Measurements from ENCODE around the gene ALPG. TPM values are rescaled to one million over a fixed set of nuclear protein-coding genes. Genes with fewer than 3 reads are reported as not detected.
"Not testable (repeated sequence)": the region's sequence is repeated elsewhere in the genome, so short reads cannot be mapped to it uniquely, and the experiment has no call there.

ALPG gene
- not detected for total RNA-seq

DNA sequence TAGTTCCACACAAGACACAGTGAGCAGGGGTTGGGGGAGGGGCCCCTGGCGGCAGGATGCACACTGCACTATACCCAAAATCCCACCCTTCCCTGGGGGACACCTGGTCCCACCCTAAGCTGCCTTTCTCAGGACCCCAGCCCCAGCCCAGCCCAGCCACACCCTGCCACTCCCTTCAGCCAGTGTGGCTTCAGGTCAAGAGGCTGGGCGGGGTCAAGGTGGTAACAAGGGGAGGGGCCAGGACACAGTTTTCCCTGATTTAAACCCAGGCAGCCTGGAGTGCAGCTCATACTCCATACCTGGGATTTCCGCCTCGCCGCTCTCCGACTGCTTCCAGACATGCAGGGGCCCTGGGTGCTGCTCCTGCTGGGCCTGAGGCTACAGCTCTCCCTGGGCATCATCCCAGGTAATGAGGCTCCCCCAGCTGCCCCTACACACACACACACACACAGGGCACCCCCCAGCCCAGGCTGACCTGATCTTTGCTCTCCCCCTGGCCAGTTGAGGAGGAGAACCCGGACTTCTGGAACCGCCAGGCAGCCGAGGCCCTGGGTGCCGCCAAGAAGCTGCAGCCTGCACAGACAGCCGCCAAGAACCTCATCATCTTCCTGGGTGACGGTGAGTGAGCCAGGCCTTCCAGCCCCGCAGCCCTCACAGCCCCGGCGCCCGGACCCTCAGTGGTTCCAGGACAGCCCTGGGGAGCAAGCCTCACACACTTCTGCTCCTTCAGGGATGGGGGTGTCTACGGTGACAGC, at the start of gene ALPG:
TSS of gene ALPG (plus strand) at position 289 of the 755 bp plus-strand sequence. CDS start at position 340, 51 bp downstream.
- CTCF ChIA-PET = no interaction called here
- POLR2A ChIA-PET = no interaction called here

- ChIA-PET POLR2A (no interaction called here), CTCF (interaction anchor here (1.0 kb wide), 1 partner anchor 78 kb away, joined by 3 read pairs; no protein-coding TSS in a partner anchor)
Measured at GRCh38 chr2:232361646-232362045, 45.0 kb upstream of the ALPG start.

DNA sequence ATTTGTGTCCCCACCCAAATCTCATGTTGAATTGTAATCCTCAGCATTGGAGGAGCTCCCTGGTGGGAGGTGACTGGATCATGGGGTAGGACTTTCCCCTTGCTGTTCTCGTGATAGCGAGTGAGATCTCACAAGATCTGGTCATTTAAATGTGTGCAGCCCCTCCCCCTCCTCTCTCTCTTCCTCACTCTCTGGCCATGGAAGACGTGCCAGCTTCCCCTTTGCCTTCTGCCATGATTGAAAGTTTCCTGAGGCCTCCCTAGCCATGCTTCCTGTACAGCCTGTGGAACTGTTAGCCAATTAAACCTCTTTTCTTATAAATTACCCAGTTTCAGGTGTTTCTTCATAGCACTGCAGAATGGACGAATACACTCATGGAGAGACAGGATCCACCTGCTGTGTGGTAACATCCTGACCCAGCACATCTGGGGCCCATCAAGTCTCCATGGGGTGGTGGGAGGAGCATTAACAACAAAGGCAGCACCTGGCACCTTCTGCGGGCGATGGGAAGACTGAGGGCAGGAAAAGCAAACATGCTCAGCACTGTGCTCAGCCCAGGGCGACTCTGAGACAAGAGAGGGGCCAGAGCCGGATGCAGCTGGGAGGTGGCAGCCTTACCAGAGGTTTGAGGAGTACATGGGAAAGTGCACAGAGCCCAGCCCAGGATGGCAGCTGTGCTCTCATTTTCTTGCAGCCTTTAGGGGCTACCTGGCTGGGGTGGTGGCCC, 44.3 kb upstream of the ALPG start:
- POLR2A ChIA-PET = no interaction called here
- CTCF ChIA-PET = interaction anchor here (1.0 kb wide), 1 partner anchor 77 kb away, joined by 3 read pairs; no protein-coding TSS in a partner anchor

DNA sequence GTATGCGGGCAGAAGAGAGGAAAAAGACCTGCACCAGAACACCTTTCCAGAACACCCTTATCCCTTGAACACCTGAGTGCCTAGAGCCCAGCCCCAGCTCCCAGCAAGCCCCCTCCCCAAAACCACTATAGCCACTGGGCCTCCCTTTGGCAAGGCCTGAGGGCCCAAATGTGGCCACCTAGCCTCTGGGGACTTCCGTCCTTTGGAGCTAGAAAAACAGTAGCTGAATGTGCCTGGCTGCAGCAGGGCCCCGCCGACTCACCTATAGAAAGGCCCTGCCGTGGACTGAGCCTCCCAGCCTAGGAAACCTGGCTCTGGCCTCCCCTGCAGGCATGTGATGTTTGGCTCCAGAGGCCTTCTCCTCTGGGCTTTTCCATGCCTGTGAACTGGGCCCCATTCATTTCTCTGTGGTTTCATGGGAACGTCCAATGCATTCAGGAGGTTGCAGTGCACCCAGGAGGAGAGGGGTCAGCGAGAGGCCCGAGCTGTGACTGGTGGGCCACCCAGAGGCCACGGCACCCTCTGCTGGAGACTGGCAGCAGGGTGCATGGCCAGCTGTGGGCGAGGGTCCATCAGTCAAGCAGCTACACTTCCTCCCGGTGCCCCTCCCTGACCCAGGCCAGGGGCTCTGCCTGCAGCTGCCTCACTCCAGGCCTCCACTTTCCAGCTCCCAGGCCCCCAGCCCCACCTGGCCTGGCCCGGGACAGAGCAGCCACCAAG, 43.4 kb upstream of the ALPG start:
- CTCF ChIA-PET = interaction anchor here (0.8 to 1.5 kb wide), 2 partner anchors 159 to 463 kb away, joined by 3 read pairs; no protein-coding TSS in a partner anchor
- POLR2A ChIA-PET = interaction anchor here (0.6 kb wide), 1 partner anchor 368 kb away, joined by 4 read pairs; no protein-coding TSS in a partner anchor

DNA sequence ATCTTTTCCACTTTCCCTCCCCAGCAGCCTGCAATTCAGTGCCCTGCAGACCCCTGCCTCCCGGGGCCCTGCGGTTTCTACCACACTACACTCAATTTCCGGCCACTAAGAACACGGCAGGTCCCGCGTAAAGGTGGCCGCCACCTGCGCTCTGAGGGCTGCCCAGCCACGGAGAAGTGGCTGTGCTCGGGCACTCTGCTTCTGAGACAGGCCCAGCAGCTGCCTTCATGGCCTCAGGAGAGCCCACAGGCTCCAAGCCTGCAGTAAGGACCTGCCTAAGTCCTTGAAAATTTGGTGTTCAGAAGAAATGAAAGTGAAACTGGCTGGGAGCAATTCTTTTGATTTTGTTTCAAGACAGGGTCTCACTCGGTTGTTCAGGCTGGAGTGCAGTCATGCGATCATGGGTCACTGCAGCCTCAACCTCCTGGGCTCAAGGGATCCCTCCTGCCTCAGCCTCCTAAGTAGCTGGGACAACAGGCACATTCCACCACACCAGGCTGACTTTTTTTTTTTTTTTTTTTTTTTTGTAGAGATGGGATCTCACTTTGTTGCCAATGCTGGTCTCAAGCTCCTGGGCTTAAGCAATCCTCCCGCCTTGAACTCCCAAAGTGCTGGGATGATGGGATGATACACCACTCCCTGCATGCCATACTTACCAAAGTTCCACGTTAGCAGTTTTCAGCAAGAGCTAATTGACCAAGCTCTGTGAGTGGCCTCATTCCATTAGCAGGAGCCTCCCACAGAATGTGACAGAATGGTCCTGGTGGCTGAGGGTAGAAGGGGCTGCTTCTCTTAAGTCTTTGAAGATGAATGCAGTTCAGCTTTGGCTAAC, 42.6 kb upstream of the ALPG start:
- POLR2A ChIA-PET = interaction anchor here (0.6 kb wide), 2 partner anchors 369 to 1641 kb away, joined by 4 to 5 read pairs; no protein-coding TSS in a partner anchor
- CTCF ChIA-PET = interaction anchor here (0.8 to 1.5 kb wide), 3 partner anchors 81 to 463 kb away, joined by 3 read pairs; no protein-coding TSS in a partner anchor

- CTCF ChIA-PET = interaction anchor here (1.0 to 1.5 kb wide), 2 partner anchors 80 to 464 kb away, joined by 3 read pairs; no protein-coding TSS in a partner anchor
- POLR2A ChIA-PET = interaction anchor here (0.6 kb wide), 2 partner anchors 1565 to 1642 kb away, joined by 4 to 5 read pairs; no protein-coding TSS in a partner anchor
Measured at GRCh38 chr2:232364806-232365594, 41.6 kb upstream of the ALPG start.

DNA sequence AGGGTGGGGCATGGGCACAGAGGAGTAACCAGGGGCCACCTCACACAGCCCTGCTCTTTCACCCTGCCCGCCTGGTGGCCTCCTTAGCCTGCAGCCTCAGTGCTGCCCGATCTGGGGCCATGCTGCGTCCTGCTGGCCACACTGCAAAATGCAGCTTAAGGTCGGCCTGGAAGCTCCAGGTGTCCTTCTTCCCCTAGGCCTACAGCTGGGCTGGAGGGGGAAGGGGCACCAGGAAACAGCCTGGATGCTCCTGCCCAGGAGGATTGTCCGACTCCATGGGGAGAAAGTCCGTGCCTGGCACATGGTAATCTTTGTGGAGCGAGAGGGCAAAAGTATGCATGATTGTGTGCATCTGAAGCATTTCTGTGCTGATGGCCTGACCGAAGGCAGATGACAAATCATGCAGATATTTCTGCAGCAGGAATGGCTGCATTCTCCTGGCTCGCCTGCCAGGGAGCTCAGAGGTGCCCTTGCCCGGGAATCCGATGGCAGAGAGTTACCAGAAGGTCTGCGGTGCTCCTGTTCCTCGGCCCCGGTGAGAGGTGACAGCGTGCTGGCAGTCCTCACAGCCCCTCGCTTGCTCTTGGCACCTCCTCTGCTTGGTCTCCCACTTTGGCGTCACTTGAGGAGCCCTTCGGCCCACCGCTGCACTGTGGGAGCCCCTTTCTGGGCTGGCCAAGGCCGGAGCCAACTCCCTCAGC, 40.9 kb upstream of the ALPG start:
- ChIA-PET POLR2A (no interaction called here), CTCF (no interaction called here)

DNA sequence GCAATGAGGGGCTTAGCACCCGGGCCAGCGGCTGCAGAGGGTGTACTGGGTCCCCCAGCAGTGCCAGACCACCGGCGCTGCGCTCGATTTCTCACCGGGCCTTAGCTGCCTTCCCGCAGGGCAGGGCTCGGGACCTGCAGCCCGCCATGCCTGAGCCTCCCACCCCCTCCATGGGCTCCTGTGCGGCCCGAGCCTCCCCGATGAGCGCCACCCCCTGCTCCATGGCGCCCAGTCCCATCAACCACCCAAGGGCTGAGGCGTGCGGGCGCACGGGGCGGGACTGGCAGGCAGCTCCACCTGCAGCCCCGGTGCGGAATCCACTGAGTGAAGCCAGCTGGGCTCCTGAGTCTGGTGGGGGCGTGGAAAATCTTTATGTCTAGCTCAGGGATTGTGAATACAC, 40.2 kb upstream of the ALPG start:
- POLR2A ChIA-PET, CTCF ChIA-PET: not testable (repeated sequence)

DNA sequence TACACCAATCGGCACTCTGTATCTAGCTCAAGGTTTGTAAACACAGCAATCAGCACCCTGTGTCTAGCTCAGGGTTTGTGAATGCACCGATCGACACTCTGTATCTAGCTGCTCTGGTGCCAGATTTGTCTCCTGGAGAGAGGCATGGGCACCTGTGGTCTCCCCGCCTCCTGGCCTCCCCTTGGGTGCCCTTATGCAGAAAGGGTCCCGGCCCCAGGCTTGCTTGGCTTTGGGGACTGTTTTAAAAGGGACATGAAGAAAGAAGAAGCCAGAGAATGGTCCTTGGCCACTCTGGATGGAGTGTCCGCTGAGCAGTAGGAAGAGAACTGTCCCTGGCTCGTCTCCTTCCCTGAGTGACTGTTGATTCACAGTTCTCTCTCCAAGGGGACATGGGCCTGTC, 39.6 kb upstream of the ALPG start:
- CTCF ChIA-PET = no interaction called here
- POLR2A ChIA-PET = no interaction called here

GRCh38 chr2:232367591-232368233, 38.9 kb upstream of the ALPG start:
- CTCF ChIA-PET = interaction anchor here (0.5 kb wide), 1 partner anchor 147 kb away, joined by 4 read pairs; no protein-coding TSS in a partner anchor

GRCh38 chr2:232368311-232368731, 38.3 kb upstream of the ALPG start:
- POLR2A ChIA-PET = no interaction called here
- CTCF ChIA-PET = no interaction called here

More at GRCh38 chr2:232367591-232368233, 38.9 kb upstream of the ALPG start:
- POLR2A ChIA-PET = no interaction called here

DNA sequence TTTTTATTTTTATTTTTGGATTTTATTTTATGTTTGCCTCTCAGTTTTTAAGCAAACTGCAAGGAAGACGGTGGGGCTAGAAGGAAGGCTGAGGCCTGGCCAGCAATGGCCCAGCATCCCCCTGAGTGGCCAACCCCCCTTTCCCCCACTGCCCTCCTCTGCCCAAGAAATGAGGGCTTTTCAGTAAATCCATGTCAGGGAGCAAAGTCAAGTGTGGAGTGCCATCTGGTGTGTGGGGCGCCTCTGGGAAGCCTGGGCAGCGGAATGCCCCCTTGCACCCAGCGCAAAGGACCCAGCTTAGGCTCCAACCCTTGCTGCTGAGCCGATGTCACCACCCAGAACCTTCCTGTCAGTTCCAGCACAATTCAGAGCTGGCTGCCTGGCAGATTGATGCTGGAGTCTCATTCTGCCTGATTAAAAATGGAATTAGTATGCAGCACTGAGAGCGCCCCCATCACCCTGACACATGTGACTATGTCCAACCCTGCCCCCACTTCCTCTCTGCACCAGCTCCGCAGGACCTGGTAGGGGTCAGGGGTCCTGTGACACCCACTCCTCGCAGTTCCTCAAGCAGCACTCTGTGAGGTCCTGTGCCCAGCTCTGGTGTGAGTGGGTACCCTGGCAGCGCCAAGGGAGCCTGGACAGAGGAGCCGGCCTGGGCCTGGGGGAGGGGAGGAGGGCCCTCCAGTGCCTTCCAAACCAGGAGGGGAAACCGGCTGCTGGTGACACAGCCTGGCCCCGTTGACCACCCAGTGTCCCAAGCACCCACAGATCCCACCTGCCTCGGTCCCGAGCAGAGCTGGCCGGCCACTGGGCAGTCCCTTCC, 37.3 kb upstream of the ALPG start:
- ChIA-PET POLR2A (no interaction called here), CTCF (no interaction called here)

GRCh38 chr2:232370007-232370406, 36.6 kb upstream of the ALPG start:
- POLR2A ChIA-PET, CTCF ChIA-PET: not testable (repeated sequence)

DNA sequence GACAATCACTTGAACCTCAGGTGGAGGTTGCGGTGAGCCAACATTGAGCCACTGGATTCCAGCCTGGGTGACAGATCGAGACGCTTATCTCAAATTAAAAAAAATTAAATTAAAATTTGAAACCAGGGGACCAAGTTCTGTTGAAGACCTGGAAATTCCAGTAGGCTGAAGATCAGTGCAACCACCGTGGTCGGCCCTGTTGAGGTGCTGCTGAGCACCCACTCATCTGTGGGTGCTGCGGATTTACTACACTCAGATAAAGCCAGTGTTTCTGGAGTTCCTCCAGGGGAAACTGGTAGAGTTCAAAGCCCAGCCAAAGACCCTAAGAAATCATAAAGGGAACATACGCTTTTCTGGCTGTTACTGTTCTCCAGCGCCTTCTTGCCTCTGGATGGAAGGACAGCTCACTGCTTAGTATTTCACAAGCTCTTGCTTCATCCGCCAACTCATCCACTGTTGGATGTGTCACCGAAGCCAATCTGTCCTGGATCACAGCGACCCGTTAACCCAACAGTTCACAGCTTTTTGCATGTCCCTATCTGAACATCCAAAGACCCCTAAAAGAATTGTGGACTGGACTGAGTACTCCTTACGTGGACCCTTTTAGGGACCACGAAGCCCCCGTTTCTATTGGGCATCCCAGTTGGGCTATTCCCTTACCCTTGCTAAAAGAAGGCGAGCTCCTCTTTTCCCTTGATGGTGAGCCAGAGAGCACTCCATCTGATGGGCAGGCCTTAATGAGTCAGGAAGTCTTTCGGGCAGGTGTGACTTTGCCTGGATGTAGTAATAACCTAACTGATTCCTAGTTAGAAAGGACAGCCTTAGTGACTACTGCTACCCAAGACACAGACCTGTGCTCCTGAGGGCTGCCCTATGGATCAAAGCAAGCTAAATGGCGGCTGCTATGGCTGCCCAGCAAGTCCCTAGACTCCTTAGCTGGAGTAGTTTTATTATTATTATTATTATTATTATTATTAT, 34.1 kb upstream of the ALPG start:
- ChIA-PET POLR2A (no interaction called here), CTCF (interaction anchor here (1.4 kb wide), 1 partner anchor 66 kb away, joined by 3 read pairs; no protein-coding TSS in a partner anchor)

DNA sequence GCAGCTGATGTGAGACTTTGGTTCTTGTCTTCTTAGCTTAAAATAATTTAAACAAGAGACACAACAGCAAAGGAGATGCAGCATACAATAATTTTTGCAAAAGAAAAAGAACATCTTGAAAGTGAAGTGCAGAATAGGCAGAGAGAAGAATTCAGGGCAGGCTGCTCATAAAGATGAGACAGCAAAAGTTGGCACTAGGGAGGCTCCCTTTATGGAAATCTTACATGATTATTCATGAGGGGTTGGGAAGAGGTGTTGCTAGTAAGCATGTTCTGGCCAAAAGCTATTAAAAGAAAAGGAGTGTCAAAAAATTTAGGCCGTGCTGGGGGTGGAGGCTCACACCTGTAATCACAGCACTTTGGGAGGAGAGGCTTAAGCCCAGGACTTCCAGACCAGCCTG, 32.3 kb upstream of the ALPG start:
- ChIA-PET CTCF (no interaction called here), POLR2A (no interaction called here)

Measured in activated CD8-positive, alpha-beta memory T cell treated with anti-CD3 and anti-CD28 coated beads for 36 hours (primary cell).